Lung (tissue), 12 donors: ENCODE data around the gene POC1A. TPM values are rescaled to one million over a fixed set of nuclear protein-coding genes. Genes with fewer than 3 reads are reported as not detected.

Experiments used
- ATAC-seq: fragments of 200-7000 bp; cut with Tn5 transposase; one replicate; pipeline ENCODE4 v1.9.1; 2020; ENCODE audit warnings: moderate number of reproducible peaks; ENCODE audit not compliant: insufficient read depth, low FRiP score
- DNase-seq, 3 donors: peaks; one replicate each; pipeline ENCODE4 v3.0.0-alpha.2; 2013 to 2017
- H3K27ac ChIP-seq, 2 donors: one replicate each; pipeline ENCODE4 v1.5.1; 2013; ENCODE audit warnings: mild to moderate bottlenecking in 2 of 2, moderate library complexity in 2 of 2, control low read depth in 1 of 2, inconsistent platforms in 1 of 2, low read depth in 1 of 2, low read length in 1 of 2
- H3K27me3 ChIP-seq, 3 donors: one replicate each; pipeline ENCODE4 v1.5.1; 2013; ENCODE audit warnings: low read length in 2 of 3; ENCODE audit not compliant: control insufficient read depth in 3 of 3, insufficient read depth in 3 of 3
- H3K36me3 ChIP-seq, 4 donors: one replicate each; pipeline ENCODE4 v1.5.1; 2013; ENCODE audit warnings: low read length in 4 of 4, mild to moderate bottlenecking in 1 of 4, moderate library complexity in 1 of 4; ENCODE audit not compliant: control insufficient read depth in 4 of 4, insufficient read depth in 4 of 4
- H3K4me1 ChIP-seq, 5 donors: one replicate each; pipeline ENCODE4 v1.5.1; 2013; ENCODE audit warnings: low read length in 5 of 5, mild to moderate bottlenecking in 2 of 5, moderate library complexity in 1 of 5; ENCODE audit not compliant: control insufficient read depth in 5 of 5, insufficient read depth in 5 of 5
- H3K4me3 ChIP-seq: one replicate; pipeline ENCODE4 v1.5.1; 2013; ENCODE audit warnings: mild to moderate bottlenecking, control low read depth, moderate library complexity
- H3K9ac ChIP-seq, 2 donors: one replicate each; pipeline ENCODE4 v1.5.1; 2013; ENCODE audit warnings: low read length in 2 of 2, control low read depth in 1 of 2; ENCODE audit not compliant: insufficient read depth in 1 of 2
- H3K9me3 ChIP-seq, 4 donors: one replicate each; pipeline ENCODE4 v1.5.1; 2013; ENCODE audit warnings: low read length in 3 of 4, mild to moderate bottlenecking in 1 of 4, moderate library complexity in 1 of 4; ENCODE audit not compliant: control insufficient read depth in 4 of 4, insufficient read depth in 3 of 4
- CTCF ChIP-seq: IDR thresholded peaks from 2 replicates; pipeline ENCODE4 v1.5.1; 2012; ENCODE audit warnings: mild to moderate bottlenecking; ENCODE audit errors: control extremely low read depth, extremely low read depth
- whole genome bisulfite sequencing, 2 donors: extraction: QIAGEN DNeasy Blood & Tissue Kit; methylation state at CpG; one replicate each; pipeline ENCODE4 v1.1.7; 2013; 5-methylcytosine and 5-hydroxymethylcytosine counted together
- polyA plus RNA-seq, 2 donors: library from polyadenylated mRNA; stranded (reverse); fragments of 200-250 nt; gene quantifications; one replicate each; pipeline ENCODE4 v1.2.1, GENCODE V29; 2013
- total RNA-seq, 2 donors: library from RNA; depleted of rRNA in 1 of 2; stranded (reverse); fragments of >200 nt in 1 of 2; gene quantifications; one replicate each; pipeline ENCODE4 v1.2.1, GENCODE V29; 2014 to 2021
- donor health status: control.
- donor health status: control.
- donor health status: Bipolar disorder and iron deficiency.
- donor health status: healthy.
- donor health status: DM: yes; HTN: yes; CAD: no.

The POC1A gene
- total and polyA plus RNA-seq, 4 donors, result 2.3 to 5.4 (median 4.0) TPM

- no peak overlapping the region for H3K9ac ChIP-seq
- H3K27me3 ChIP-seq, result no peaks in the 10 kb centered on the region
- 41 to 44% methylated on average over 10 of the region's 10 CpGs for WGBS, 2 donors
- H3K27ac ChIP-seq, result peak overlapping the region in 1 of 2 donors; percentile 17
- H3K9me3 ChIP-seq, result no peaks in the 10 kb centered on the region
- peaks cover 0 to 8% (median 0%) of the 10 kb centered on the region in 4 donors for H3K36me3 ChIP-seq
- no peak overlapping the region for H3K4me3 ChIP-seq
- peak; percentile 84 for TF ChIP-seq CTCF
- peak; percentile 74 for ATAC-seq
- peak; percentile 62 to 74 (median 72) for DNase-seq
- peaks cover 0 to 17% (median 0%) of the 10 kb centered on the region in 5 donors for H3K4me1 ChIP-seq
Measured at GRCh38 chr3:52123106-52123725, 31.0 kb downstream of the POC1A start.

- 85 to 89% methylated on average over 7 of the region's 7 CpGs for WGBS, 2 donors
- no peak overlapping the region for H3K9ac ChIP-seq
- no peak overlapping the region for H3K4me3 ChIP-seq
- TF ChIP-seq CTCF, result no peak
- no peak for ATAC-seq
- H3K9me3 ChIP-seq, result no peaks in the 10 kb centered on the region
- H3K27ac ChIP-seq, result no peak overlapping the region
- no peak for DNase-seq
- peaks cover 0 to 8% (median 0%) of the 10 kb centered on the region in 4 donors for H3K36me3 ChIP-seq
- H3K27me3 ChIP-seq, result no peaks in the 10 kb centered on the region
- H3K4me1 ChIP-seq, result peaks cover 0 to 14% (median 0%) of the 10 kb centered on the region in 5 donors
Measured at GRCh38 chr3:52122491-52122890, 31.7 kb downstream of the POC1A start.

- 42 to 63% methylated on average over 6 of the region's 6 CpGs for WGBS, 2 donors
- peaks cover 0 to 14% (median 0%) of the 10 kb centered on the region in 5 donors for H3K4me1 ChIP-seq
- H3K27me3 ChIP-seq, result no peaks in the 10 kb centered on the region
- no peak for ATAC-seq
- no peak overlapping the region for H3K9ac ChIP-seq
- H3K9me3 ChIP-seq, result no peaks in the 10 kb centered on the region
- H3K27ac ChIP-seq, result peak overlapping the region in 1 of 2 donors; percentile 52
- H3K4me3 ChIP-seq, result no peak overlapping the region
- peaks cover 0 to 8% (median 0%) of the 10 kb centered on the region in 4 donors for H3K36me3 ChIP-seq
- no peak for DNase-seq
- no peak for TF ChIP-seq CTCF
Measured at GRCh38 chr3:52121813-52122212, 32.4 kb downstream of the POC1A start.

GRCh38 chr3:52121464-52121805, 32.8 kb downstream of the POC1A start:
- peak overlapping the region; percentile 43 to 63 for H3K27ac ChIP-seq

More at GRCh38 chr3:52121464-52121805, 32.8 kb downstream of the POC1A start:
- no peaks in the 10 kb centered on the region for H3K27me3 ChIP-seq
- H3K9ac ChIP-seq, result no peak overlapping the region
- no peak for ATAC-seq
- peaks cover 0 to 8% (median 0%) of the 10 kb centered on the region in 4 donors for H3K36me3 ChIP-seq
- no peak overlapping the region for H3K4me3 ChIP-seq
- TF ChIP-seq CTCF, result no peak
- H3K9me3 ChIP-seq, result no peaks in the 10 kb centered on the region
- 17 to 41% methylated on average over 7 of the region's 7 CpGs for WGBS, 2 donors
- DNase-seq, result peak in 1 of 3 donors; percentile 34
- peaks cover 0 to 14% (median 0%) of the 10 kb centered on the region in 5 donors for H3K4me1 ChIP-seq
